ENCODE data around the gene MAD1L1.

DNA sequence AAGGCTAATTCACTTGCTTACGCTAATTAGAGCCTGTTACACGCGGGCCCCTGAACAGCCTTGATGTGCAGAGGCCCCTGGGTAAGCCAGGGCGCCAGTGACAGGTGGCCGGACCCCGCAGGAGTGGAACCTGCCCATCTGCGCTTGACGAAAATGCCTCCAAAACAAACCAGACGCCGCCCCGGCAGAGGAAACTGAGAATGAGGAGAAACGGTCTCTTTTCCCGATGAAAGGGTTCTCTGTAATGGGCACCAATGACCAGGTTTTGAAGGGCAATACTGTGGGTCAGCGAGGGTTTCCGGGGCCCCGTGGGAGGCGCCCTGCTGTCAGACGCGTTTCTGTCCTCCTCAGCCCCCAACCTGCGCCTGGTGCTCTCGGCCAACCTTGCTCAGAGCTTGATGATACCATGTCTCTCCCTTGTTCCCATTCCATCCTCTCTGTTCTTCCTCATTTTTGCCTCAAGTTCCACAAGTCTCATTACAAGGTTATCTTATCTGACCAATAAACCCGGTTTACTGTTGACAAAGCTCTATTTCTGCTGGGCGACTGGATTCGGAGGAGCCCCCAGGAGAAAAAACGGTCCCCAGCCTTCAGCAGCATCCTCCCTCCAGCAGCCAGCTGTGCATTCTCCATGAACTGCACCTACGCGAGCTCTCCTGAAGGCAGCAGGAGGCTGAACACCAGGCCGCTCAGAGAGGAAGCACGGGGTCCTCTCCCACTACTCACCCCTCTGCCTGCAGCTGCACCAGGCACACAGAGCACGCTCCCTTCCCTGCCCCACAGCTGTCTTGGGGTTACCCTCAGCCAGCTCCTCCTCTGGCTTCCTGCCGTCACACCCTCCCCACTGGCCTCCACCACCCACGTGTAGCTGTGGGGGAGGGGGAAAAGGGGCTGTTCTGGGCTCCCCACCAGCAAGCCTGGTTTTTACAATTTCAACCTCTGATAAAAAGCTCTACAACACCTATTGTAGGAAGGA lies 202.0 kb downstream of the MAD1L1 start:
- TF ChIP-seq, protein P1, sequence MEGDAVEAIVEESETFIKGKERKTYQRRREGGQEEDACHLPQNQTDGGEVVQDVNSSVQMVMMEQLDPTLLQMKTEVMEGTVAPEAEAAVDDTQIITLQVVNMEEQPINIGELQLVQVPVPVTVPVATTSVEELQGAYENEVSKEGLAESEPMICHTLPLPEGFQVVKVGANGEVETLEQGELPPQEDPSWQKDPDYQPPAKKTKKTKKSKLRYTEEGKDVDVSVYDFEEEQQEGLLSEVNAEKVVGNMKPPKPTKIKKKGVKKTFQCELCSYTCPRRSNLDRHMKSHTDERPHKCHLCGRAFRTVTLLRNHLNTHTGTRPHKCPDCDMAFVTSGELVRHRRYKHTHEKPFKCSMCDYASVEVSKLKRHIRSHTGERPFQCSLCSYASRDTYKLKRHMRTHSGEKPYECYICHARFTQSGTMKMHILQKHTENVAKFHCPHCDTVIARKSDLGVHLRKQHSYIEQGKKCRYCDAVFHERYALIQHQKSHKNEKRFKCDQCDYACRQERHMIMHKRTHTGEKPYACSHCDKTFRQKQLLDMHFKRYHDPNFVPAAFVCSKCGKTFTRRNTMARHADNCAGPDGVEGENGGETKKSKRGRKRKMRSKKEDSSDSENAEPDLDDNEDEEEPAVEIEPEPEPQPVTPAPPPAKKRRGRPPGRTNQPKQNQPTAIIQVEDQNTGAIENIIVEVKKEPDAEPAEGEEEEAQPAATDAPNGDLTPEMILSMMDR (IDR thresholded peaks at IDR 0.05): no peak
- TF ChIP-seq POLR2A (IDR thresholded peaks at IDR 0.05): no peak
